Parathyroid adenoma (tissue), 2 donors: ENCODE measurements around the gene CFAP46.
"Not testable (repeated sequence)": the region's sequence is repeated elsewhere in the genome, so short reads cannot be mapped to it uniquely, and the experiment has no call there.

Experiments used
- H2AFZ ChIP-seq: fragments of 300-600 bp; sonication (generic); one replicate; pipeline ENCODE4 v1.7.0; 2017; ENCODE audit warnings: antibody characterized with exemption, mild to moderate bottlenecking
- H3K27ac ChIP-seq: fragments of 300-600 bp; sonication (generic); one replicate; pipeline ENCODE4 v1.7.0; 2017
- H3K27me3 ChIP-seq: fragments of 300-600 bp; sonication (generic); one replicate; pipeline ENCODE4 v1.7.0; 2017; ENCODE audit warnings: low read length; ENCODE audit not compliant: control insufficient read depth, insufficient read depth
- H3K36me3 ChIP-seq: fragments of 300-600 bp; sonication (generic); one replicate; pipeline ENCODE4 v1.7.0; 2017; ENCODE audit warnings: low read length; ENCODE audit not compliant: control insufficient read depth, insufficient read depth
- H3K4me1 ChIP-seq: fragments of 300-600 bp; sonication (generic); one replicate; pipeline ENCODE4 v1.7.0; 2017; ENCODE audit warnings: control low read depth
- H3K4me2 ChIP-seq: fragments of 300-600 bp; sonication (generic); one replicate; pipeline ENCODE4 v1.7.0; 2017; ENCODE audit warnings: low read length
- H3K4me3 ChIP-seq: fragments of 300-600 bp; sonication (generic); one replicate; pipeline ENCODE4 v1.7.0; 2017; ENCODE audit warnings: low read depth, low read length
- H3K79me2 ChIP-seq: fragments of 300-600 bp; sonication (generic); one replicate; pipeline ENCODE4 v1.7.0; 2017; ENCODE audit warnings: control low read depth
- H3K9ac ChIP-seq: fragments of 300-600 bp; sonication (generic); one replicate; pipeline ENCODE4 v1.7.0; 2017; ENCODE audit warnings: mild to moderate bottlenecking
- H3K9me3 ChIP-seq: fragments of 300-600 bp; sonication (generic); one replicate; pipeline ENCODE4 v1.7.0; 2017; ENCODE audit warnings: low read length; ENCODE audit not compliant: control insufficient read depth
- TF ChIP-seq, protein P1 (sequence below): fragments of 300-600 bp; sonication (generic); IDR thresholded peaks from one replicate; pipeline ENCODE4 v1.7.0; 2017; ENCODE audit warnings: antibody characterized with exemption, mild to moderate bottlenecking
- donor health status: primary hyperparathyroidism.

CFAP46 gene

DNA sequence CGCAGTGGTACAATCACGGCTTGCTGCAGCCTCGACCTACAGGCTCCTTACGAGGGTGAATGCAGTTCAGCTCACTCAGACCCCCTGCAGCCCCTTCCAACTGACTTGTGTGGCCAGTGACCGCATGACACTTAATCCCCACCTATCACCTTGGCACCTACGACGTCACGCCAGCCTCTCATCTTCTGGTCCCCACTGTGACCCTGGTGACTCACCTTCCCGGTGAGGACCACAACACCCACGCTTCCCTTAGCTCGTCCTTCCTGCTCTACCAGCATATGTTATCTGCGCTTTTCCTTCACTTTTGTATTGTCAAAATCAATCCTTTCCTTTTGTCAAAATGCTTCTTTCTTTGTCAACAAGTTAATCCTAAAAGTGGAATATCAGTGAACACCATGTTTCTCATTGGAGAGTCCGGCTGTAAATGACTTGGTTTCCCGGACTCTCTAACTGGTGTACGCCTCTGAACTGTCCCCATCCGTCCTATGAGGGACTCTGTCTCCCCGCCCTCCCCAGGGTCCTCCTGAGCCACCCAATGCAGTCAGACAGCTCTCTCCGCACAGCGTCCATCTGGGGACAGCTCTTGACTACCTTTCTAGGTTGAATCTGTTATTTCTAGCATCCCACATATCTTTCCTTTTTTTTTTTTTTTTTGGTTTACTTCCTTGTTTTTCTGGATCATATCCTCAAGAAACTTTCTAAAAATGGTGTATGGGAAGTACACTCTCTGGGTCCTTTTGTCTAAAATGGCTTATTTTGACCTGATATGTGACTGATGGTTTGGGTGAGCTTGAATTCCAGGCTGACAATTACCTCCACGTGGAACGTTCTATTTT is 37.3 kb downstream of the CFAP46 start:
- no peaks in the 10 kb centered on the region for H3K79me2 ChIP-seq
- no peaks in the 10 kb centered on the region for H3K9me3 ChIP-seq
- H2AFZ ChIP-seq: no peak overlapping the region
- no peak overlapping the region for H3K4me2 ChIP-seq
- TF ChIP-seq, protein P1, sequence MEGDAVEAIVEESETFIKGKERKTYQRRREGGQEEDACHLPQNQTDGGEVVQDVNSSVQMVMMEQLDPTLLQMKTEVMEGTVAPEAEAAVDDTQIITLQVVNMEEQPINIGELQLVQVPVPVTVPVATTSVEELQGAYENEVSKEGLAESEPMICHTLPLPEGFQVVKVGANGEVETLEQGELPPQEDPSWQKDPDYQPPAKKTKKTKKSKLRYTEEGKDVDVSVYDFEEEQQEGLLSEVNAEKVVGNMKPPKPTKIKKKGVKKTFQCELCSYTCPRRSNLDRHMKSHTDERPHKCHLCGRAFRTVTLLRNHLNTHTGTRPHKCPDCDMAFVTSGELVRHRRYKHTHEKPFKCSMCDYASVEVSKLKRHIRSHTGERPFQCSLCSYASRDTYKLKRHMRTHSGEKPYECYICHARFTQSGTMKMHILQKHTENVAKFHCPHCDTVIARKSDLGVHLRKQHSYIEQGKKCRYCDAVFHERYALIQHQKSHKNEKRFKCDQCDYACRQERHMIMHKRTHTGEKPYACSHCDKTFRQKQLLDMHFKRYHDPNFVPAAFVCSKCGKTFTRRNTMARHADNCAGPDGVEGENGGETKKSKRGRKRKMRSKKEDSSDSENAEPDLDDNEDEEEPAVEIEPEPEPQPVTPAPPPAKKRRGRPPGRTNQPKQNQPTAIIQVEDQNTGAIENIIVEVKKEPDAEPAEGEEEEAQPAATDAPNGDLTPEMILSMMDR: no peak
- no peak overlapping the region for H3K4me3 ChIP-seq
- H3K27me3 ChIP-seq: no peaks in the 10 kb centered on the region
- no peak overlapping the region for H3K9ac ChIP-seq
- H3K36me3 ChIP-seq: no peaks in the 10 kb centered on the region
- no peak overlapping the region for H3K27ac ChIP-seq
- H3K4me1 ChIP-seq: no peaks in the 10 kb centered on the region

DNA sequence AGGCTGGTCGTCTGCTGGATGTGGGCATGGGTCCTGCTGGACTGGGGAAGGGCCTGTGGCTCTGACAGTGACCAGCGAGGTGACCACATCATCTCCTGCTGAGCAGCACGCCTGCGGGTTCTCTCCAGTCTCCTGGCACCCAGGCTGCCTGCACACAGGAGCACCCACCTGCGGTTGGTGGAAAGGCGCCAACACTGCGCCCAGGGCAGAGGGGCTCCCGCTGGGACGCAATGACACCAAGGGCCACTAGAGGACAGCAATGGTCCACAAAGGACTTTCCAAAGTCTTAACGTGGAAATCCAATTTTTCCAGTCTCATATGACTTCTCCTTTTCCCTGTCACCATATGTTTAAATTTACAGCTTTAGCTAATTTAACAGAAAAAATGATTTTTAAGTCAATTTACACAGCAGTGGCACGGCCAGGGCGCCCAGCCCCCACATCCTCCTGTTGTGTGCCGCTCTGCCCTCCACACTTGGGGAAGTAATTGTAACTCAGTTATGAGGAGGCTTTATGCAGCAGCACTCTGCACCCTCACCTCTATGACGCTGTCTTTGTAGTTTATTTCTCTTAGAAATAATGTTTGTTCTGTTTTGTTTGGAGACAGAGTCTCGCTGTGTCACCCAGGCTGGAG is 38.1 kb downstream of the CFAP46 start:
- Histone ChIP-seq H3K79me2 (no peaks in the 10 kb centered on the region), H3K36me3 (no peaks in the 10 kb centered on the region), H3K4me3 (no peak overlapping the region), H3K4me2 (no peak overlapping the region), H3K27me3 (no peaks in the 10 kb centered on the region), H3K27ac (no peak overlapping the region), H3K9me3 (no peaks in the 10 kb centered on the region), H2AFZ (no peak overlapping the region), H3K9ac (no peak overlapping the region), H3K4me1 (no peaks in the 10 kb centered on the region)
- TF ChIP-seq, protein P1: peak; percentile 58

DNA sequence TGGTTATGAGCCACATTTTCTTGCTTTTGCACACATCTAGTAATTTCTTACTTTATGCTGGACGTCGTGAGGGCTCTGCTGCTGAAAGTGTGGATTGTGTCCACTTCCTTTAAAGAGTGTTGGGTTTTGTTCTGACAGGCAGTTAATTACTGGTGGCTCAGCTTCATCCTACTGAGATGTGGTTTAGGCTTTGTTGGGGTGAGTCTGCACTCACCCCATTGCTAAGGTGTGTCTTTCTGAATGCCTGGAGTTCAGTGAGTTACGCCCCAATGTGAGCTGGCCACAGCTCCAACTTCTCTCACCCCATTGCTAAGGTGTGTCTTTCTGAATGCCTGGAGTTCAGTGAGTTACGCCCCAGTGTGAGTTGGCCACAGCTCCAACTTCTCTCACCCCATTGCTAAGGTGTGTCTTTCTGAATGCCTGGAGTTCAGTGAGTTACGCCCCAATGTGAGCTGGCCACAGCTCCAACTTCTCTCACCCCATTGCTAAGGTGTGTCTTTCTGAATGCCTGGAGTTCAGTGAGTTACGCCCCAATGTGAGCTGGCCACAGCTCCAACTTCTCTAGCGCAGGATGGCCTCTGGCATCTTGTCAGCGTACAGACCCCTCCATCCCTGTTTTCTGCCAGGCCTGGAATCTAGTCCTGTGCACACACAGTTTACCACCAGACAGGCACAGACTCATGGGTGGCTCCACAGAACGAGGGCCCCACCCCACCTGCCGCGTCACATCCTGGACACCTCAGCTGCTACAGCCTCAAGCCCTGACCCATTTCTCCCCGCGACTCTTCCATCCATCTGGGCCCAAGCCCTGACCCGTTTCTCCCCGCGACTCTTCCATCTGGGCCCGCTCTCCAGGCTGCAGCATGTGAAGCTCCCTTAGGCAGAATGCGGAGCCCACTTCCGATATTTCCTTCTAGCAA is 39.5 kb downstream of the CFAP46 start:
- not testable (repeated sequence) for H3K79me2 ChIP-seq, H3K27me3 ChIP-seq, H3K4me2 ChIP-seq, H3K4me3 ChIP-seq, H3K4me1 ChIP-seq, H3K9ac ChIP-seq, H2AFZ ChIP-seq, H3K9me3 ChIP-seq, H3K36me3 ChIP-seq, H3K27ac ChIP-seq

DNA sequence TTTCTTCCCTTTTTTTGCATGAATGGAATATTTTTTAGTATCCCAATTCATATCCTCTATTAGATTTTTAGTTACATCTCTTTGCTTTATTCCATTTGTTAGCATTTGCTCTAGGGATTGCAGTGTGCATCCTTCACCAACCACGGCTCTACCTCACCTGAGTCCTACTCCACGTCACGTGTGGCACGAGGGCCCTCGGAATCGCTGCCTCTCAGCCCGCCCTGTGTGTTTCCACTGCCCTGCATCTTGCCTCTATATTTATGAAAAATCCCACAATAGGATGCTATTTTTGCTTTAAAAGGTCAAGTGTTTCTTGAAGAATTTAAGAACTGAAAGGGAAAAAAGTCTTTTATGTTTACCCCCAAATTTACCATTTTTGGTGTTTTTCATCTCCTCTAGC is 41.0 kb downstream of the CFAP46 start:
- Histone ChIP-seq H3K9ac (no peak overlapping the region), H3K27me3 (no peaks in the 10 kb centered on the region), H3K9me3 (no peaks in the 10 kb centered on the region), H3K79me2 (no peaks in the 10 kb centered on the region), H3K4me1 (no peaks in the 10 kb centered on the region), H2AFZ (no peak overlapping the region), H3K4me2 (no peak overlapping the region), H3K4me3 (no peak overlapping the region), H3K36me3 (no peaks in the 10 kb centered on the region), H3K27ac (no peak overlapping the region)
- TF ChIP-seq, protein P1: no peak

DNA sequence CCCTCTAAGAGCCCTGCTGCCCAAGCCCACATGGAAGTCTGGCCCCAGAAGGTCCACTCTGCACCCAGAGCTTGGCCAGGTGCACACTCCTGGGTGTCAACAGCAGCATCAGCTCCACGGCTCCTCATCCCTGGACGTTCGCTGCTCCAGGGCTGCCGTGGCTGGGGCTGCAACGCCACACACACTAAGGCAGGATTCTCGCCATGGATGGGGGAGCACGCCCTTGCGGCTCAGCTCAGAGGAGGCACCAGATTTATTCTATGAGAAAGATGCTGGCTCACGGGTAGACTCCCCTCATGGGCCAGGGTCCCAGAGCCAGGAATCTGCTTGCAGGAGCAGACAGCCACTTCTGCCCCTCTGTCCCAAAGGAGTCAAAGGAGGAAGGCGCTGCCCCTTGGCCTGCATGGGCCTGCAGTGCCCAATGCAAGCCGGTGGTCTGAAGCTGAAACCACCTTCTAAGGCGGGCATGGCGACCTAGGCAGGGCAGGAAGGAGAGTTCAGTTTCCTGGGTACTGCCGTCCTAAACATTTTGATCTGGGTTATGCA is 42.1 kb downstream of the CFAP46 start:
- no peaks in the 10 kb centered on the region for H3K79me2 ChIP-seq
- H3K27me3 ChIP-seq: no peaks in the 10 kb centered on the region
- TF ChIP-seq, protein P1: no peak
- H2AFZ ChIP-seq: no peak overlapping the region
- H3K9ac ChIP-seq: no peak overlapping the region
- H3K4me3 ChIP-seq: no peak overlapping the region
- no peaks in the 10 kb centered on the region for H3K9me3 ChIP-seq
- no peaks in the 10 kb centered on the region for H3K4me1 ChIP-seq
- H3K27ac ChIP-seq: no peak overlapping the region
- no peak overlapping the region for H3K4me2 ChIP-seq
- H3K36me3 ChIP-seq: no peaks in the 10 kb centered on the region
